Epidermal melanocyte (primary cell): ENCODE data around the gene STAC3.

ENCODE experiments used
- DNase-seq: peaks from one replicate; pipeline ENCODE4 v3.0.0; 2011; ENCODE audit warnings: low spot score; ENCODE audit not compliant: insufficient read length

The STAC3 gene

DNA sequence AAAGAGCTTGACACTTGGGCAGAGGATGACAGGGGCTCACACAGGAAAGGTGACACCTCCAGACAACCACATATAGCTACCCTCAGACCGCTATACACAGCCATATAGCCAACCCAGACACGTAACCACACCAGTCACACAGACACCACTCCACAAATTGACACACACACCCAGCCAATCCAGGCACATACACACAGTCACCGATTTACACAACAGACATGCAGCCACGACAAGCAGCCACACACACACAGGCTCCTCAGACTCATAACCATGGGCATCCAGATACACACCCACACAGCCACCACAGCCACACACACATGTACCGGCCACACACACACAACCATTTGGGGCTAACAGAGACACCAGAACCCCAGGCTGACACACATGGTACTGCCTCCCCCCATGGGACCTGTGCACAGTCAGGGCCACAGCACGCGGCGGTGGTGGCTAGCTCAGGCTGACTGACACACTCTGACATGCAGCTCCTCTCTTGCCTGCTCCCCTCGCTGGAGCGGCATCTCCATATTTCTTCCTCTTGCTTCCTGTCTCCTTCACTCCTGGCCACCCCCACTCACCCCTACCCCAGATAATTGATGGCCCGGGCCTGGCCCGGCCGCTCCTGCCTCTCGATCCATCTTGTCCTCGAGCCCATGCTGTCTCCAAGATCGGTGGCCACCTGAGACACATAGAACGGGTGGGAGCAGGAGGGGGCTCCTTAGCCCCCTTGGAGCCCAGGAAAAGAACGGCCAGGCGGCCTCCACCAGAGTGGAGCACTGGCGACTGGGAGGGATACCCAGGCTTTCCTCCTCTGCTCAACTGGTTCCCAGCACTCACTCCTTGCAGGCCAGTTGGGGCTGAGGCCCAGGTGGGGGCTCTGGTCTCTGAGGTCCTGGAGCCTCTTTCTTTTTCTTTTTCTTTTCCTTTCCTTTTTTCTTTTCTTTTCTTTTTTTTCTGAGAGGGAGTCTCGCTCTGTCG lies 27.5 kb downstream of the STAC3 start:
- no peak for DNase-seq

DNA sequence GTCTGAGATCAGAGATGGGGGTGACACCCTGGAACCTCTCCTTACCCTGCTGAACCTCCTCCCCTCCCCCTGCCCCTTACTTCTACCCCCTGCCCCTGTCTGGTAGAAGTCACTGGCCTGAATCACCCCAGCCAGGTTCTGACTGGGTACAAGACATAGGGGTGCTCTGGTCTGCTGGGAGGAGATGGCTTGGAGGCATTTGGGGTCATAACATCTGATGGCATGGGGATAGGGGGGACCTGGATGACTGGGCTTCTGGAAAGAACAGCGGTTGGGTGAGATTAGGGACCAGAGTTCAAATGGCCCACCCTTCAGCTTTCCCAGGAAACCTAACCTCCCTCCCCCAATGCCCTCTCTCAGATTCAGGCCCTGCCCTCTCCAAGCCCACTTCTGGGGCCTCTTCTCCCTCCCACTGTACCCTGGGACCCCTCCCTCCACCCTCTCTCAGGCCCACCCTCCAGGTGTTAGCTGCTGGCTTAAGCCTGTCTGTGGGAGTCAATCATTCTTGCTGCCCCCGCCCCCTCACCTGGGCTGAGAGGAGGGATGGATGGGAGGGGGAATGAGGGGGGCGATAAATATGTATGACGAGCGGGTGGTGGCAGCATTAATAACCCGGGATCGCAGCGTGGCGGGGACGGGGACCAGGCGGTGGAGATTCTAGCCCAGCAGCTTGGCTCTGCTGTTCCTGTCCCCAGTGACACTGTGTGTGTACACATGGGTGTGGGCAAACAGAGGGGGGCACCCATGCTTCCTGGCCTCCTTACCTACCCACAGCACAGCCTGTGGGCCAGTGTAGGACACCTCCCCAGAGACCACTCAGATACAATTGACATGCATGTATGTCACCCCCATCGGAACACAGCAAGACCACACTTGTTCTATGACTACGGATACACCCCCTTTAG lies 28.4 kb downstream of the STAC3 start:
- no peak for DNase-seq

DNA sequence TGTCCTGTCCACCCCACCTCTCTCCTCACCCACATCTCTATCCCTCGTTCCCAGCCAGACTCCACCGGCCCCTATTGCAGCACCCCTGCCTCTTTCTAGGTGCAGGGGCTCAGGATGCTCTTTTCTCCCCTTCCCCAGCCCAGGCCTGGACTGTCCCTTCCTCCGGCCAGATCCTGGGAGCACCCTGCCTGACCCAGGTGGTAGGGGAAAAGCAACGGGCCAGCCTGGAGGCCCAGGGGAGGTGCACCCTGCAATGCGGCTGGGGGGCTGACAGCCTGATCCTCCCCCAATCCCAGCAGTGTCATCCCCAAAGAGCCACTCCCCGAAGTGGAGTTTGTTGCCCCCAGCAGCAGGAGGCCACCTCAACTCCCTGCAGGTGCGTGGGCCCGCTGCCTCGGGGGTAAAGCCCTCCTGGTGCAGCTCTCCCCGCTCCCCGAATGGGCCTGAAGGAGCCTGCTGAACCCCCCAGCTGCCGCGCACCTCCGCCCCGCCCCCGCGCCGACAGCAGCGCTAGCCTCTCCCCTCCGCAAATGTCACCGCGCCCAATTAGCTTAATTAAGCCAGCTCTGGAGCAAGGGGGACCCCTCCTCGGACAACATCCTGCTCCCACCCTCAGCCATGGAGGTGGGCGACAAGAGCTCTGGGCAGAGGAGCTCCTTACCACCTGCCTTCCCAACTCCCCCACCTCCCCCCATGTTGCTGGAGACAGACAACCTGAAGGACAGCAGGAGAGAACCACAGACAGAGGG lies 29.6 kb downstream of the STAC3 start:
- no peak for DNase-seq

DNA sequence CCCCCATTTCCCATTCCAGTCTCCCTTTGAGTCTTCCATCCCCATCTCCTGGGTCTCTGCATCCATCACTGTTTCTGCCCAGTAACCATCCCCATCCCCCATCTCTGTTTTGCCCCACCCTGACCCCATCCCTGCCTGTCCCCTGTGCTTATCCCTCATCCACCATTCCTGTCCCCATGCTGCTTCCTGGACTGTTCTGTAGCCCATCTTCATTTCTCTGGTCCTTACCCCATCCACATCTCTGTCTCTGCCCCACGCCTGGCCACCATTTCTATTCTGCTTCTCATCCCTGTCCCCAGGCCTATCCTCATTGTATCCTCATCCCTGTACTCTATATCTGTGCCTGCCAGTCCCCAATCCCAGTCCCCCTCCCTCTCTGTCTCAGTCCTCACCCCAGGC lies 30.2 kb downstream of the STAC3 start:
- DNase-seq: no peak

DNA sequence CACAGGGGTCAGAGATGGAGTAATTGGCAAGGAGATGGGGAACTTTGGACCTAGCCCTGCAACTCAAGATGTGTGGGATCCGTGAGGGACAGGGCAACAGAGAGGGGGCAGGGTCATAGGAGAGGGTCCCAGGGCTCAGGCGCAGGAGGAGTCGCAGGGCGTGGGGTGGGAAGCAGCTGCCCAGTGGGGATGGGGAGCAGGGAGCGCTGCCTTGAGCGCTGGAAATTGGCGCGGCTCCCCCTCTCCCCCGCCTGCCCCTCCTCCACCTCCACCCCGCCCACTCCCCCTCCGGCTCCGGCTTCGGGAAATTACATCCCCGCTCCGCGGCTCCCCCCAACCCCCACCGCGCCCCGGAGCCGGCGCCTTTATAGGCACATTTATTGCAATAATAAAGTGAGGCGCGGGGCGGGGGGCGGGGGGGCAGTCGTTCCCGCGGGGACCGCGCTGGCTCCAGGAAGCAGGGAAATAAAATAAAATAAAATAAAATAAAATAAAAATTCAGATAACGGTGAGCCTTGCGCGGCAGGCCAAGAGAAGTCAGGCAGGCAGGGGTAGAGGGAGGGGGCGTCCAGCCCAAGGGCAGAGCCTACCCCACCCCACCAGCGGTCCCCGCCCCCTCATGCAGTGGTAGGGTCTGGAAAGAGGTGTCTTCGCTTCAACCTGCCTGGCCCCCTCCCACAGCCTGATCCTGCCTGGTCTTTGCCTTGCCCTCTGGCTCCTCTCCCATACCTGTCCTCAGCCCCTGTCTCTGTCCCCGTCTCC lies 30.8 kb downstream of the STAC3 start:
- DNase-seq: no peak

DNA sequence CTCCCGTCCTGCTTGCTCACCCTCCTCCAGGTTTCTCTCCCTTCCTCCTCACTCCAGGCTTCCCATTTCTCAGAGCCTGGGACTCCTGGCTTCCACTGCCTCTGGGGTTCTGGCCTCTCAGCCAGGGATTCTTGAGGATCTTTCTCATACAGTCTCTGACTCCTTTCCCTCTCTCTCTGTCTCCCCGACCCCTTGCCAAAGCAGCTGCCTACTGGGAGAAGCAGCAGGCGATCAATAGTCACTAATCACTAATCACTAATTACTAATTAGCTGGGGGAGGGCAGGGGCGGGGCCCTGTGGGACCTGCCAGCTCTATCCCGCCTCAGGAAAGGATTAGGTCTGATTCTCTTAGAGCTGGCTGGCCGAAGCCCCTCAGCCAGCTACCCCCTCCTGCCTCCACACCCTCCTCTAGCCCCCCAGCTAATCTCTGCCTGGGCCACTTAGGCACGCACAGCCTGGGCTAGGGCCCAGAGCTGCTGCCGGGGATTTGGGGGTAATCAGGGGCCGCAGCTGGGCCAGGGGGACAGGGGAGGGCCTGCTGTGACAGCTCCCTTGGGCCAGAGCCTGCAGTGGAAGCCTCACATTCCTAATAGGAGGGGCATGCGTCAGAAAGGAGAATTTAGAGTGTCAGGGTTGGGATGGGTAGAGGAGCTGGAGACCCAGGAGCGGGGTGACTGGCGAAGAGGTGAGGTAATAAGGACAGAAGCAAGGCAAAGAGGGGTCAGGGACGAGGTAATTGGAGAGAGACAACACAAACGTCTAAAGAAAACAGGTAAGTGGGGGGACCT lies 31.6 kb downstream of the STAC3 start:
- DNase-seq: no peak

DNA sequence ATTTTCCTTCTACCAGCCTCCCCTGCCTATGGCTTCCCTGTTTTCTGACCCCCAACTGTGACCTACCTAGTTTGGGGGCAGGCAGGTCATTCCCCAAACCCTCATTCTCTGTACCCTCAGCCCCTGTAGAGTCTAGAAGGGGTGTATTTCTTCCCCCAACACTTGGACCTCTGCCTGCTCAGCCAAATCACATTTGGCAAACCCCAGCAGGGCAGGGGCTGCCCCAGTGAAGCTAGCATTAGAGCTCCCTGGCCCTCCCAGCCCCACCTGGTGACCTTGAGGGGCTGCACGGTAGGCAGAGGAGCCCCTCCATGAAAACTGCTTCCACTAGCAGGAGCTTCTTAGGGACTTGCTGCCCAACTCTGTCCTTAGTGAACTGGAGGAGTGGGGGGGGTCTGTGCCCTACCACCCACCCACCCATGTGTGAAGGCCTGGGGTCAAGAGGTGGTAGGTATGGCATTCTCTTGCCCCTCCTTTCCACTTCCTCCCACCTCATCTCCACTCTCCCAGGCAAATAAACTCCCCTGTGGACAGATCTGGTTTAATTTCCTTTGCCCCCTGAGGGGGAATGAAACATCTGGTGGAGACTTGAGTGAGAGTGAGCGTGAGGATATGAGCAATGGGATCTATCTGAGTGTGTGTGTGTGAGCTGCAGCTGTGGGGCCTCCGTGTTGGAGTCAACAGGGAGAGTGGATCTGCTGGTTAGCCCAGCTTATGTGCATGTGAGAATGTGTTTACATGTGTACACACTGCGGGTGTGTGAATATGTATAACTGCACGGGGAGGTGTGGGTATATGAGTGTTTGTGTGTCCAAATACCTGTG lies 32.7 kb downstream of the STAC3 start:
- no peak for DNase-seq

DNA sequence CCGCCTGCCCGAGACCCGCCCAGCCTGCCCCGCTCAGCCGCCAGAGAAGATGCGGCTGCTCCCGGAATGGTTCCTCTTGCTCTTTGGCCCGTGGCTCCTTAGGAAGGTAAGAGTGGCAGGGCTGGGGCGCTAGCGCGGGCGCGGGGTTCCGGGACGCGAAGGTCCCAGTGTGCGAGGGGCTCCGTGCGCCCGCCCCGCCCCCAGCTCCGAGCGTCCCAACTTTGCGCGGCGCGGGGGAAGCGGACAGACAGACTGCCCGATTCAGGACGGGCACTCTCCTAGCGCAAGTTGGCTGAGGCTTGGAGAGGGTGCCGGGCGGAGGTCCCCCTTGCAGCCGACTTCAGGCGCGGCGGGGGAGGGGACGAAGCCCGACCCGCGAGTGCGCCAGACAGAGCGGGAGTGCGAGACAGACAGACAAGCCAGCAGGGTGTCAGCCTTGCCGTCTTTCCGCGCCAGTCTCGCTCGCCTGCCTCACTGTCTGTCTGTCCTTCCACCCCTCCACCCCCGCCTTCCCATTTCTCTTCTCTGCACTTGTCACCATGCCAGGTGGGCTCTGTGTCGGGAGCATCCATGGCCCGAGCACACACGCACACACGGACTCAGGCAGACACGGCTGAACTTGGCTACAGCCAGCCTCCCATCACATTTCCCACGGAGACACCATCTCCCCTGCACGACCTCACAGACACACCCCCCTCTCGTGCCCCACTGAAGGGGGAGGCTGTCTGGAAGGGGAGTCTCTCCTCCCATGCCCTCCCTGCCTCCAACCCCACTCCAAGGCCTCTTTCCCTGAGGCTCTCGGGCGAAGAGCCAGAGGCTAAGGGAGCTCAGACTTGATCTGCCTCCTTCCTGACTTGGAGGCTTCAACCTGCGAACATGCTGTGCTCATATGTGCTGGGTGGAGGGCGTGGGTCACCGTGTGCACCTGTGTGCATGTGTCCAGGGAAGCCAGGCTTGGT lies 33.8 kb downstream of the STAC3 start:
- DNase-seq: no peak

DNA sequence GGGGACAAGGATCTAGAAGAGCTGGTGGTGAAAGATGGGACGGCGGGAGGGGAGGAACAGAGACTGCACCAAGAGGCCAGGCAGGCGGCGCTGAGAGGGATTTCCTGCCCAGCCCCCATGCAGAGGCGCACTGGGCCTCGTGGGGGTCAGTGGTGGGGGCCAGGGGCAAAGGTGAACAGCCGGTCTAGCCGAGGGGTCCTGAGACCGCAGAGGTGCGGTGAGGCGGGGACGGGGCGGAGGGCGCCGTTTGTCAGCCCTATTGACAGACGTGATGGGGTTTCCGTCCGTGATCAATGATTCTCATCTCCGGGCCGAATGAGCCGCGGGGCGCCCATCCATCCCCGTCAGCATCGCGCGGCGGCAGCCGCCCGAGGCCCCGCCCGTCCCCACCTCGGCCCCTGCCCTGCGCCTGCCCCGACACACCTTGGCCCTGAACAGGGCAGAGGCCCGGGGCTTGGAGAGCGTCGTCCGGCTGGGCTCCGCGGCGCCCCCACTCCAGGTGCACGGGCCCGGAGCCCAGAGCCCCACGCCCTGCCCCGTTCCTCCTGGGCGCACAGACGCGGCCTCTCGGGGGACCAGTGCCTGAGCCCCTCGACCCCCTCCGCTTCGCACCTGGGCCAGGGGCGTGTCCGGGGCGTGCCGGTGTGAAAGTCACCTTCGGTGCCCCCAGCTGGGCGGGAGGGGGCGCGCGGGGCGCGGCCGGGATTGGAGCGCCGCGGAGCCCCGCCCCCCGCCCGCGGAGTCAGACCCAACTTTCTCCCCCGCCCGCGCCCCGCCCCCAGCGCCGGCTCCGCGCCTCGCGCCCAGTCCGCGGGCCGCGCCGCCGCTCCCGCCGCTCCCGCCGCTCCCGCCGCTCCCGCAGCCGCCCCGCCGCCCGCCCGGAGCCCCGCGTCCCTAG lies 34.7 kb downstream of the STAC3 start, which contains the start of gene NXPH4:
Gene NXPH4 (plus strand): TSS at position 781 of the 898 bp plus-strand sequence. CDS start 176 bp downstream, outside the sequence.
- DNase-seq: no peak

DNA sequence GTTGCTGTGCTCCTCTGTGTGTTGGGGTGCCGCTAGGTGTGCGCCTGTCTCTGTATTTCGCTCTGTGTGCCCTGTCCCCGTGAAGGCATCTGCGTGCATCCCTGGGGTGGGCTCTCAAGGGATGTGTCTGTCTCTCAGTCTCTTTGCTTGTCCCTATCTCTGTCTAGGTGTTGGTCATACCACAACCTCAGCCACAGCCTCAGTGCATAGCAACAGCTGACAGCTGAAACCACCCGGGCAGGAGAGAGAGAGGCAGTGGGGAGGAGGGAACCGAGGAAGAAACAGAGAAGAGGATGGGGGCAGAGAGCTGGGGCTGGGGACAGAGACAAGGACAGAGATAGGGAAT lies 35.3 kb downstream of the STAC3 start:
- no peak for DNase-seq

DNA sequence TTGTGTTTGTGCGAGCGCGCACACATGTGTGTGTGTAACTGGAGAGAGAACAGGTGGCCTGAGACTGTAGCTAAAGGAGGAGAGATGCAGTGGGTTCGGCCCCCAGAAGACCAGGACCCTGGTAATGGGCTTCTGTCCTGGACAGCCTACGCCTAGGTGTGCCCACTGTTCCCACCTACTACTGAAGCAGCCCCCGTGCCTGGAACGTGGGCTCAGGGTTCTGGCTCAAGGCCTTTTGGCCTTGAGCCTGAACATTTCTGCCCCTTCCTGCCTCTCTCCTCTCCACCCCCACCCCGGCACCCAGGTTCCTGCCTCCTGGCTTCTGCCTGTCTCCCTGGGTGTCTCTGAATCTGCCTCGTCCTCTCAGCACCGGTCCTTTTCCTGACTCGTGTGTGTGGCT lies 35.9 kb downstream of the STAC3 start:
- no peak for DNase-seq

DNA sequence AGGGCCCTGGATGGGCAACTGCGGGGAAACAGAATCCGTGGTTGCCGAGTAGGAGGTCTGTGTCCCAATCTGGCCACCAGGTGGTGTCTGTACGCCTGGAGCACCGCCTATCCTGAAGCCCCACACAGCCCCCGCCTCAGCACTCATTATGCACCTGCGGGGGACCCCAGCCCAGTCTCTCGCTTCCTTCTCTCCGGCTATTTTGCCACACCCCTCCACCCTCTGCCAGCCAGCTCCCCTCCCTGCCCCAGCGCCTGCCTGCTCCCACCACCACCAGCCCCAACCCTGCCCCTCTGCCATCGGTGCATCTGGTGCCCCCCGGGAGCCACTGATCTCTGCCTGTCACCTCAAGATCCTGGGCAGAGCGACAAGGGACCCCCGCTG lies 36.6 kb downstream of the STAC3 start:
- DNase-seq: peak; percentile 72

DNA sequence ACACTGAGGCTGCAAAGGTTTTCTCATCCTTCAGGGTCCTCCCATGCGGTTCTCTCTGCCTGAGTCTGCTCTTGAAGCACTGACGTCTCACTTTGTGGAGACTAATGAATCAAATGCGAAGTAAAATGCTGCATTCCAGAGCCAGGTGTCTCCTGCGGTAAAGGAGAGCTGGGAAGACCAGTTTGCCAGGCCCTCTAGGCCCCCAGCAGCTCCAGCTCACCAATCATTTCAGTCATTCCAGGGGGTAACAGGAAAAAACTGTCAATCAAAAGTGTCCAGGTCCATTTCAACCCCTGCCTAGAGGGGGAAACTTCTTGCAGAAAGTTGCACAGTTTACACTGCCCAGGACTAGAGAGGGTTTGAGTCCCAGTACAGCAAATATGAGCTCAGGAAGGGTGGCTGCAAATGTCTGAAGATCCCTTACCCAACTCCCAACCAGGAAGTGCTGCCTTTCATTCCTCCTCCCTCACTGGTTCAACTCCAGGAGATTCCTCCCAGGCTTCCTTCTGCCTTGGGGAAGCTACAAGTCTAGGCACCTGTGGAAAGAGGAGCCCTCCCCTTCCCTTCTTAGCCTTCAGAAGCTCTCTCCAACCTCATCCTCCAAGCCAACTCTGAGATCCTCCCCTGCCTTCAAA lies 37.1 kb downstream of the STAC3 start:
- no peak for DNase-seq

DNA sequence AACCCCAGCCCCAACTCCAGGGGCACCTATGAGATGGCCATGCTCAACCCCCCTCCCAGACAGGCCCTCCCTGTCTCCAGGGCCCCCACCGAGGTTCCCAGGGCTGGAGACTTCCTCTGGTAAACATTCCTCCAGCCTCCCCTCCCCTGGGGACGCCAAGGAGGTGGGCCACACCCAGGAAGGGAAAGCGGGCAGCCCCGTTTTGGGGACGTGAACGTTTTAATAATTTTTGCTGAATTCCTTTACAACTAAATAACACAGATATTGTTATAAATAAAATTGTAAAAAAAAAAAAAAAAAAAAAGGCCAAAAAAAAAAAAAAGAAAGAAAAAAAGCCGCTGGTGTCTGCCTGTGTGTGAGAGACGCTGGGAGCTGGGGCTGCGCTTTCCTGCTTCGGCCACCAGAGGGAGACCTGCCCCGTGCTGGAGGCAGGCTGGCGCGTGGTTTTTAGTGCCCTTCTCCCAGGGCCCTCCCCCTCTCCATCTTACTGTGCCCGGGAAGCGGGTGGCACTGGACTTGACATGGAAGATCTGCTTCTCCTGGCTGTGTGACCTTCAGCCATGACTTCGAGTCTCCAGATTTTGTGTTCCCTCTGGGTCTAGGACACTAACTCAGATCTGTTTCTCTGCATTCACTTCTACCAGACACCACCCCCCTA lies 37.8 kb downstream of the STAC3 start:
- DNase-seq: peak; percentile 99

DNA sequence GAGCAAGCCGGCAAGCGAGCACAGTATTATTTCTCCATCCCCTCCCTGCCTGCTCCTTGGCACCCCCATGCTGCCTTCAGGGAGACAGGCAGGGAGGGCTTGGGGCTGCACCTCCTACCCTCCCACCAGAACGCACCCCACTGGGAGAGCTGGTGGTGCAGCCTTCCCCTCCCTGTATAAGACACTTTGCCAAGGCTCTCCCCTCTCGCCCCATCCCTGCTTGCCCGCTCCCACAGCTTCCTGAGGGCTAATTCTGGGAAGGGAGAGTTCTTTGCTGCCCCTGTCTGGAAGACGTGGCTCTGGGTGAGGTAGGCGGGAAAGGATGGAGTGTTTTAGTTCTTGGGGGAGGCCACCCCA lies 38.3 kb downstream of the STAC3 start:
- no peak for DNase-seq
